Activated effector memory CD4-positive, alpha-beta T cell treated with anti-CD3 and anti-CD28 coated beads, Interleukin-2, amount 50 U/mL, for 16 hours (primary cell): ENCODE results near the gene PLCB2.

Experiments
- DNase-seq: peaks from one replicate; pipeline ENCODE4 v3.0.0-alpha.2; 2020

The PLCB2 gene

DNA sequence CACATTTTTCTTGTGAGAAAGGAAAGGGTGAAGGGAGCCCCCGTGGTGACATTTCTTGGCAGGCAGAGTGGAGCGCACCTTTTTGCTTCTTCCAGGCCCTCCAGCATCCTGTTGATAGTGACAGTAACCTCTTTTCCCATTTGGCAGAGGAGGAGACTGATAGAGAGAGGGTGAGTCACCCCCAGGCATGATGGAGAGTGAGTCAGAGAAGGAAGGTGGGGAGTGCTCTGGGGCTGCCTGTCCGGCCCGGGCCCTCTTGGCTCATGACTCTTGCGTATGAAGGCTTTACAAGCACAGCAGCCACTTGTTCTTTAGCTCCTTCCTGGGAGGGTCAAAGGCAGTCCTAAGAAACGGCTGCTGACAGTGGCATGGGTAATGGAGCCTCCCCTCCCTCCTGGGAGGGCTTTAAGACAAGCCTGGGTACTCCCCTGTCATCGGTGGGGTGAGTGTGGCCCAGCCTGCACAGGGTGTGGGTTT, 40.9 kb downstream of the PLCB2 start:
- DNase-seq = no peak

DNA sequence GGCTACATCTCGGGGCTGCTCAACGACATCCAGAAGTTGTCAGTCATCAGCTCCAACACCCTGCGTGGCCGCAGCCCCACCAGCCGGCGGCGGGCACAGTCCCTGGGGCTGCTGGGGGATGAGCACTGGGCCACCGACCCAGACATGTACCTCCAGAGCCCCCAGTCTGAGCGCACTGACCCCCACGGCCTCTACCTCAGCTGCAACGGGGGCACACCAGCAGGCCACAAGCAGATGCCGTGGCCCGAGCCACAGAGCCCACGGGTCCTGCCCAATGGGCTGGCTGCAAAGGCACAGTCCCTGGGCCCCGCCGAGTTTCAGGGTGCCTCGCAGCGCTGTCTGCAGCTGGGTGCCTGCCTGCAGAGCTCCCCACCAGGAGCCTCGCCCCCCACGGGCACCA, 41.9 kb downstream of the PLCB2 start:
- DNase-seq = no peak

DNA sequence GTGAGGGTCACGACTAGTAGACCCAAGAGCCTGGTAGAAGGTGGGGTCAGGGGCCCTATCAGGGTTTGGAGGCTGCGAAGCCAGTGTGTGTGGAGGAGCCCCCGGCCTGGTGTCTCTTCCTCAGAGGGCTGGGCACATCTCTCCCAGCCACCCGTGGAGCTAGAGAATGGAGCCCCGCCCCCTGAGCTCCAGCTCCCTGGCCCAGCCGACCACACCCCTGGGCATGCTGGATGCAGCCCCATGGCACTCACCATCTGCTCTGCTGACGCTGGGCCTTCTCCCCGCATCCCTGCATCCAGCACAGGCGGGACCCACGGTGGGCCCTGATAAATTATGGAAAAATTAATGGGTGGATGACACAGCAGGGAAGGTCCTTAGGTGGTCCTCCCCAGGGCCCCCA, 42.4 kb downstream of the PLCB2 start:
- no peak for DNase-seq

DNA sequence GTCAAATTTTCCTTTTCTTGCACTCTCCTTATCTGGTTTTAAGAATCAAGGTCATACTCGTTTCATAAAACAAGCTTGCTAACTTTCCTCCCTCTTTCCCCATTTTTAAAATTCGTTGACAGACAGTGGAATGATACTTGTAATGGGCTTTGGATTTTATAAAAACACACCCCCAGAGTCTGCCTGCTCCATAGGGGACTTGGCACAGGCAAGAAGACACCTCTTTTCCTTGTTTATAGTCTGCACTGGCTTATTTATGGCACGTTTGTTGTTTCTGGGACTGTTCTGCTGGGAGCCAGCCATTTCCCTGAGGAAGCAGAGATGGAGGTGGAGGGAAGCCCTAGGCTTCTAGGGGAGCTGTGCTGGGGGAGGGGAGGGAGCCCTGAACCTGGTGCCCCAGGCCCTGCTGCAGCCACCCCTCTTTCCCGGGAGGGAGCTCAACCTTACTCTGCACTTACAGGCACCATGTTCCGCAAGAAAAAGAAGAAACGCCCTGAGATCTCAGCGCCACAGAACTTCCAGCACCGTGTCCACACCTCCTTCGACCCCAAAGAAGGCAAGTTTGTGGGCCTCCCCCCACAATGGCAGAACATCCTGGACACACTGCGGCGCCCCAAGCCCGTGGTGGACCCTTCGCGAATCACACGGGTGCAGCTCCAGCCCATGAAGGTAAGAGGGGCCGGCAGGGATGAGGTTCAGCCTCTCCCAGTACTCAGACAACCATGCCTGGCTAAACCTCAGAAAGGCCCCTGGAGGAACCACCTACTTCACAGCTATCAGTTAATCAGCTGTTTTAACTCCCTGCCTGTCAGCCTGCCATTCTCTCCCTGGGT, 43.2 kb downstream of the PLCB2 start:
- DNase-seq = no peak

DNA sequence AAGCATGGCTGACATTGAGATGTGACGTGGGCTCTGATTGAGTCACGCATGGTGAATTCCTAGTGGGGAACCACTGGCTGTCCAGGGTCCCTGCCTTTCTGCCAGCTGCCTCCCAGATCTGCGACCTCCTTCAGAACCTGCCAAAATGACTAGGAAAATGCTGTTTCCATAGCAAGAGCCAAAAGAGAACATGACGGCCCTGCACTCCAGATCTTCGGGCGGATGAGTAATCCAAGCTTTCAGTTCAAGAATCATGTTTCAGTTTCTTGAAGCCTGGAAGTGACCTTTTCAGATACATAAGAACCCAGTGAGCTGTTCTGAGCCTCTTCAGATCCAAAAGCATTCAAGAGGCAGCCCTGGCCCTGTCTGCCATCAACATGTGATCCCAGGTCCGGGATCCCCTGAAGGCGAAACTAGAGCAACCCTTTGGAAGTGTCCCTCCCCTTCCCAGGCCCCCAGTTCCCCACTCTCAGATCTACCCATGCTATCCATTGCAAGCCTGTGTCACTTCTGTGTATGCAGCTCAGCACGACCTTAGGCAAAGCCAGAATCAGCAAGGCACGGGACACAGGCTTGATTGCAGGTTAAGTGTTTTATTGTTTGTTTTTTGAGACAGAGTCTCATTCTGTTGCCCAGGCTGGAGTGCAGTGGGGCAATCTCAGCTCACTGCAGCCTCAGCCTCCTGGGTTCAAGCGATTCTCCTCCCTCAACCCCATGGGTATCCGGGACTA, 44.5 kb downstream of the PLCB2 start:
- DNase-seq = no peak

DNA sequence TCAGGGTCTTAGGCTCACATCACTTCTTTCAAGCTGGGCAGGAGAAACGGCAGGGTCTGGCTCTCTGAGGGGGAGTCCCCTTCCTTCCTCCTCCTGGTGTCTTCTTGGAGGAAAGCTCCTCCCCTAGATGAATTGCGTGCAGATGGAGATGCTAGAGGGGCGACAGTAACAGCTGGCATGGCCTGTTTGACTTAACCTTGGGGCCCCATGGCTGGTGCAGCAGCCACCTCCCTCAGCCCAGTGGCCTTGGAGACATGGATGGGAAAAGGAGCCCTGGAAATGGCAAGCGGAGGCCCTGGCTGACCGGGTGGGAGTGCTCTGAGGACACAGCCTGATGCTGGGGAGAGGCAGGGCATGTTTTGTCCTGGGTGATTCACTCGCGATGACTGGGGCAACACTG, 48.7 kb downstream of the PLCB2 start:
- no peak for DNase-seq

DNA sequence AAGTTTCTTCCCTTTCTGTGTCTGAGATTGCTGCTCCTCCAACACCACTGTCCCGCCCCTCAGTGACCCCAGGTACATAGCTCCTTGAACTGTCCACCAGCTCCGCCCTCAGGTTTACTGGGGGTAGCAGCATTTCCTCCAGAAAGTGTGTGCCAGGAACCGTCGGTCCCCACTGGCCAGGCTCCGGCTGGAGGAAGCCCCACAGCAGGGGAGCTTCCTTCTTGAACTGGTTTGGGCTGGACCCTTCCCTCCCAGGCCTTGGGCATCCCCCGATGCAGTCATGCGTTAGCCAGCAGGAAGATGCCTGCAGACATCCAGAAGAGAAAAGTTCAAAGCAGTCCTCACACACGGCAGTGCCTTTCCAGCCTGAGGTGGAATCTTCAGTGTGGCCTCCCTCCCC, 49.2 kb downstream of the PLCB2 start:
- DNase-seq = no peak

DNA sequence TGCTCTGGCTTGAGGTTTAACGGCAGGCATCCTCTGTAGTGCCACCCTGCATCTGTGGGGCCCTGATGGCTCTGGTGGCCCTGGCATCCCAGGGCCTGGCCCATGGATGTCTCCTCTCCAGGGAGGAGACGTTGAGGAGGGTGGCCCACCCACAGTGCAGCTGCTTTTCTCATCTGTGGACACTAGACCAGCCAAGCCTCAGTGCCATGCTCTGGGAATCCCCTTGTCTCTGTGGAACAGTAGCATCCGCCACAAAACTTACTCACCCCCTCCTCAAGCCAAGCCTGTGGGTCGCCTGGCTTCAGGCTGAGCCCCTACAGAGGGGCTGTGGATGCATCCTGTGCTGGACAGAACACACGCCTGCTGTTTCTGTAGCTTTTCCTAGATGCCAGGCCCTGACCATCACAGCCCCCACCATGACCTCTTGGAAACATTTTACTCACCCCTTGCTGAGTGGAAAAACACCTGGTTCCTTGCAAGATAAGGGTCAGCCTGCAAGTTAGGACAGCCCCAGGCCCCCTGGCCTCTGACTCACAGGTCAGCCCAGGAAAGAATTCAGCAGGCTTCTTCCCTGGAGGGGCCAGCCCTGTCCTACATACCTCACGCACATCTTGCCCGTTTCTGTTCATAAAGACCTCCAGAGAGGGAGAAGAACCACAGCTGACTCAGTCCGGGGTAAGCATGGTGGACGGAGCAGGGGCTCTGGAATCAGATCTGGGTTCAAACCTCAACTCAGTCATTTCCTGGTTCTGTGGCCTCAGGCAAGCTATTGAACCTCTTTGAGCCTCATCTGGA, 49.9 kb downstream of the PLCB2 start:
- DNase-seq = no peak

DNA sequence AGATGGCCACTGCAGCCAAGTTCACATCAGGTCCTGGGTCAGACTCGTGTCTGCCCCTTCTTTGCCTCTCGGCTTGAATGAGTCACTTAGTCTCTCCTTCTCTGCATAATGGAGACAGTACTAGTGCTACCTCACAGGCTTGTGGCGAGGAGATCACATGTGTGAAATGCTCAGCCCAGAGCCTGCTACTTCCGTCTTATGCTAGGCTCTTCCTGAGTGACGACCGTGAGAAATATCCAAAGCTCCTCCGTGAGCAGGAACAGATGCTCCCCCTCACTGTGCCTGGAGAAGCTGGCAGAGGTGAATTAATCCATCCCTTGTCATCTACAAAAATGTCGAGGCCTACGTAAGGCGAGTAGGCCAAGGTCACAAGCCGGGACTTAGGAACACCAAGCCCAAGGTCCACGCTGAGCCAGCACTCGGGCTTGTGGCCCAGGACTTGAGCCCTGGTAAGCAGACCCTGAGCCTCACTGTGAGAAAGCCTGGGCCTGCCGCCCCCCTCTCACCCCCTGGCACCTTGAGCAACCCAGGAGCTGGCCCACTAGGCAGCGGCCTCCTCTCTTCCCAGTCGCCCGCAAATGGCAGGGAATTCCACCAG, 51.0 kb downstream of the PLCB2 start:
- no peak for DNase-seq

DNA sequence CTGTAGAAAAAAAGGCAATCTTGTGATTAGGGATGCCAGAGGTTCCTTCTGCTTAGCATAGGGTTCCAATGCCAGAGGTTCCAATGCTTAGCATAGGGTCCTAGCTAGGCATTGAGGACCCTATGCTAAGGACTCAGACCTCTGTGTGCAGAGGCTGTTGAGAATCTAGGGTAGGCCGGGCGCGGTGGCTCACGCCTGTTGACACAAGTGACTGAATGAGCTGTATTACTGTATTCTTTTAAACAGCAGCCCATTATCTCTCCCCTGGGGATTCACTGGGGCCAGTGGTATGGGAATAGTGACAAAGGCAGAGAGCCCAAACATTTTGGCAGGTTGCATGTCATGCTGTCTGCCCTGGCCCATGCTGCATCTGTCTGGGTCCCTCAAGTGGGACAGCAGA, 52.7 kb downstream of the PLCB2 start:
- DNase-seq = no peak

DNA sequence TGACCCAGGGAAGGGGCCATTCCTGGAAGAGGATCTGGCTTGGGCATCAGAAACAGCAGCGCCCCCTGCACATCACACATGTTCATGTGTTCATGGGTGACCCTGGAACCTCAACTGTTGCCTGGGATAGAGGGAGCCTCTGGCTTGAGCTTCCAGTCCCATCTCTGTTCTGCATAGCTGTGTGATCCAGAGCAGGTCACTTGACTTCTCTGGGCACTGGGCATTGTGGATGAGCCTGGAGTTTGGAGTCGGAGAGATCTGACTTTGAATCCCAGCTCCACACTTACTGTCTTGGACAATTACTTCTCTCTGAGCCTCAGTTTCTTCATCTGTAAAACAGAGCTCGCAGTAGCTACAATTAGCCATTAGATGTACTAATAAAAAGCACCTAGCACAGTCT, 53.3 kb downstream of the PLCB2 start:
- no peak for DNase-seq

DNA sequence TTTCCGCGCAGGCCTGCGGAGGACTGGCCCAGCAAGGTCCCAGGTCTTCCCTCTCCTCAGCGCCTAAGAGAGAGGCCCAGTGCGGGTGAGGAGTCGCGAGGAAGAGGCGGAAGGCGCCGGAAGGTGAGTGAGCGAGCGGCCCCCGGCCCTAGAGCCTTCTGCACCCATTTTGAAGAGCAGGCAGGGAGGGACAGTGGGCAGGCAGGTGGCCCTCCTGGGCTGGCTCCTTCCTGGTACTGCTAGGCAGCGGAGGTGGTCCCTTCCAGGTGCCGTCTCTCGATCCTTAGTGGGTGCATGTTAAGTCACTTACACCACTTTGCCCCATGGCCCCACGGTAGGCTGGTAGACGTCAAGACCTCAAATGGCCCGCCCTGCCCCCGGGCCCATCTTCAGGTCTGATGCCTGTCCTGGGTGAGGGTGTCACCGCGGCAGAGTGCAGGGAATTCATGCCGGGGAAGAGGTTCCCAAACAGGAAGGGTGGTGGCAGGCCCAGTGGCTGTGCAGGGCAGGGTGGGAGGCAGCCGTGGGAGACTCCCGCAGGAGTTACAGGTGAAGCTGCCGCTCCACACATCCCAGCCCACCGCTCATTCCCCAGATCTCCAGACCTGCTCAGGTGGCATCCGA, 54.5 kb downstream of the PLCB2 start:
- no peak for DNase-seq

DNA sequence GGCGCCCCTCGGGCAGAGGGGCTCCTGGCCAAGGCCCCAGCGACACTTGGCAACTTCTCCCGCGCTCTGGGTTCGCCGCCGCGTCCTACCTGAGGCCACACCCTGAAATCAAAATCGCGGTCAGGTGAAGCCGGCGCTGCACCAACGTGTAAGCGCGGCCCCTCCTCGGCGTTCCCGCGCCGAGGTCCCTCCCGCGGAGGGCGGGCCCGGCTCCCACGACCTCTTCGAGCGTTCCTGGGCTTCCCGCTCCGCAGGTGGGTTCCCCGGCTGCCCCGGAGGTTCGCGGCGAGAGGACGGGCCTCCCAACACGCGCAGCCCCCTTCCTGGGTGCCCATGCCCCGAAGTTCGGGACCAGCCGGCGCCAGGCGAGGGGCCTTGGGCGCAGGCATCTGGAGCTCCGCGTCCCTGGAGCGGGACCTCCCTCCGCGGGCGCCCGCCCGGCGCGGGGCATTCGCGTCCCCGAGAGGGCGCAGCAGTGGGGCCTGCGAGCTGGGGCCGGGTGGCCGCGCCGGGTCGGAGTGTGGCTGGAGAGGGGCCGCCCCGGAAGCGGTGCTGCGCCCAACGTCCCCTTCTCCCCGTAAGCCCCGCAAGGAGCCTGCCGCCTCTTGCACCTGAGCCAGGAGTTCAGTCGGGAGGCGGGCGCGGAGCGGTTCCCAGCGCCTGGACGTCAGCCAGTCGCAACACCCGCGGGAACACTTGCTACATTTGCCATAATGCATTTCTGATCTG, 55.1 kb downstream of the PLCB2 start:
- DNase-seq = no peak

DNA sequence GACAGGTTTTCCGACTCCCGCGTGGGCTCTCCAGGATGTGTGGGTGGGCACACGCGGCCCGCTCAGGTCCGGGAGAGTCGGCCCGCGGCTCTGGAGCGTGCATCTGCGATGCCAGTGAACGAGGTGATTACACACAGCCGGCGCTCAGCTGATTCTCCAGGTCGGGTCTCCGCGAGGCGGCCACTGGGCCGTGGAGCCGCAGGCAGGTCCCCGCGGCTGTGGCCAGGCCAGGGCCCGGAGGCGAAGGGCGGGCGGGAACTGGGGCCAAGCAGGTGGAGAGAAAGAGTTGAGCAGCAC, 55.6 kb downstream of the PLCB2 start:
- DNase-seq = no peak

DNA sequence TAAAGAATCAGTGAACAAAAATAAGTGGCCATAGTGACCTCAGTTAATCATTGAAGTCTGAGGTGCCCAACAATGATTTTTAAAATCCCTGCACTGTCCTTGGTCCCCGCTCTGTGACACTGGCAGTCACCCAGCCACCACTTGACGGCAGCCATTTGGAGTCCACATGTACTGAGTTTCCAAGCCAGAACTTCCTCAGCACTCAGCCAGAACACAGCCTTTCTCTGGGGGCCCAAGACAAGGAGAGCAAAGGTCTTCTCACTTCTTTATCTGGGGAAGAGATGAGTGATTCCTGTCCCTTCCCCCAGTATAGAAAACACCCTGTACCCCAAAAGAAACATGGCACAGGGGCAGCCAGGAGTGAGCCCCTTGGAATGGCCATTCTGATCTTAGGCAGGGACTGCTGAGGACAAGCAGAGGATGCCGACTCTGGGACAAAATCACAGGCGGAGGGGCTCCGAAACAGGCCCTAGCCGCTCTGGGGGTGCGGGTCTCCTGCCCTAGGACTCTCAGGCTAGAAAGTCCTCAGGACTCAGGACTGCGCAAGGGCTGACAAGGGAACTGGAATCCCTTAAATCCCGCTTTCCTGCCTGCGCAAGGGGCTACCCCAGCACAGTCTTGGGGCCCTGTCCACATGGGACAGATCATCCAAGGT, 56.1 kb downstream of the PLCB2 start:
- no peak for DNase-seq

DNA sequence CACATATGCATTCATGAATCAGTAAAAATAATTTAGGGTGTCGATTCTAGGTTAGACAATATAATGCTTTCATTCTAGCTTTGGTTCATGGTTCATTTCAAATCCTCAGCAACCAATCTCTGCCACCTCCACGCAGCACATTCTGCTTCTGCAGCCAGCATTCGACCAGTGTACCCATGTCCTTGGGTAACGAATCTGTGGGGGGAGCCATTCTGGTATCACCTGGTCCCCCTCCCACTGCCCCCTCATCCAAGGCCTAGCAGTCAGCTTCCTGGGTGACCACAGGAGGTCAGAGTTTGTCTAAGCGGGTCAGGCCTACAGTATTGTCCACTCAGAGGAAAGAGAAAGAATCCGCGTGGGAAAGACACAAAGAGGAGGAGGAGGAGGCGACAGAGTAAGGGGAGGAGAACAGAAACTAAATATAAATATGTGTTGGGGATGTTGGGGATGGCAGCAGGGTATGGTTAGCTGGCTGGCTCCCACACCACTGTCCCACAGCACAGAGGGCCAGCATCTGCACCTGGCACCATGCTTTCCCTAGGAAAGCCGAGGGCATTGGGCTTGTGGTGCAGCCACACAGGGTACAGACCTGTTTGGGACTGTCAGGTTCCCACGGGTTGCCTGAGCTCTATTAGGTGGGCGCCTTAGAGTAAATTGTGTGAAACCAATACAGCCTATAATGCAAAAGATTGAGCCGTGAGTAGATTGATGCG, 56.8 kb downstream of the PLCB2 start:
- DNase-seq = no peak

DNA sequence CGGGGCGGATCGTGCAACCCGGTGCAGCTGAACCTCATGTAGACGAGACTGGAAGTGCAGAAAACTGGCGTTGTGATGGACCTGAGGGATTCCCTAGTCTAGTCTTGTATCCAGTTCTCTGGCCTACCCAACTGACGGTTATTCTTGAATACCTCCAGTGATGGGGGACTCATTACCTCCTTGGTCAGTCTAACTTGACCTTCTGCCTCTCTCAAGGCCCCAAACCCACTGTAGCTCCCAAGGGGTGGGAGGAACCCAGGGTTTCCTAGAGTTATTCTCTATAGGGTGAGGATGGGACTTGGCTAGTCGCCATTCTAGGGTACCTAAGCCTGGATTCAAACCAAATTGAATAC, 57.5 kb downstream of the PLCB2 start:
- DNase-seq = no peak

DNA sequence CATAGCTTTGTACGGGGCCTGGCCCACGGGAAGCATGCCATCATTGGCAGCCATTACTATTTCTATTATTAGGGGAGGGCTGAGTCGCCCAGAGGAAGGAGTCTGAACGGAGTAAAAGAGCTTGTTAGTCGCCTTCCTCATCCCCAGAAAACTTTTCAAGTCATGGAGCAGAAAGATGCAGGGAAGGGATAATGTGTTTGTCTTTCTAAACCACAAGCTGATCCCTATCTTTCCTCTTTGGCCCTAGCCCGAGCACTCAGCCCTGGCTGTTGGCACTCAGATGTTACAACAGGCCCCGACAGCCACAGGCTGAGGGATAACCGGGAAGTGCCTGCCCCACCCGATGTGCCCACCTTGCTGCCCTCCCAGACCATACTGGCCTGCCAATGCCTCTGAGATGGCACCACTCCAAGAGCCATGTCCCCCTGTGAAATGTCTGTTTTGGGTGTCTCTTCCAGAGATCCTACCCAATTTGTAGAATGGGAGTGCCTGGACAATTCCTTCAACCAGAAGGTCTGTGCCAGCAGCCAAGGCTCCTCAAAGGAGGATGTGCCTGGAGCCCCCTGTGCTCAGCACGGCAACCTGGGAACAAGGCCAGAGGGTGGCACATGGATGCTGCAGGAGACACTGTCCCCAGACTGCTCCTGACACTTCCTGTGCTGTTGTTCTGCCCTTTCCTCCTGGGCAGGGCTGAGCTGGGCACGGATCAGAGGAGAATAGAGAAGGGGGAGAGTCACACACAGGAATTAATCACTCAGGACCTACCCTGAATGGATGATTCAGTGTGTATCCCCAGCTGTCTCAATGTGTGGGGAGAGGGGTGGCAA, 58.0 kb downstream of the PLCB2 start:
- no peak for DNase-seq

DNA sequence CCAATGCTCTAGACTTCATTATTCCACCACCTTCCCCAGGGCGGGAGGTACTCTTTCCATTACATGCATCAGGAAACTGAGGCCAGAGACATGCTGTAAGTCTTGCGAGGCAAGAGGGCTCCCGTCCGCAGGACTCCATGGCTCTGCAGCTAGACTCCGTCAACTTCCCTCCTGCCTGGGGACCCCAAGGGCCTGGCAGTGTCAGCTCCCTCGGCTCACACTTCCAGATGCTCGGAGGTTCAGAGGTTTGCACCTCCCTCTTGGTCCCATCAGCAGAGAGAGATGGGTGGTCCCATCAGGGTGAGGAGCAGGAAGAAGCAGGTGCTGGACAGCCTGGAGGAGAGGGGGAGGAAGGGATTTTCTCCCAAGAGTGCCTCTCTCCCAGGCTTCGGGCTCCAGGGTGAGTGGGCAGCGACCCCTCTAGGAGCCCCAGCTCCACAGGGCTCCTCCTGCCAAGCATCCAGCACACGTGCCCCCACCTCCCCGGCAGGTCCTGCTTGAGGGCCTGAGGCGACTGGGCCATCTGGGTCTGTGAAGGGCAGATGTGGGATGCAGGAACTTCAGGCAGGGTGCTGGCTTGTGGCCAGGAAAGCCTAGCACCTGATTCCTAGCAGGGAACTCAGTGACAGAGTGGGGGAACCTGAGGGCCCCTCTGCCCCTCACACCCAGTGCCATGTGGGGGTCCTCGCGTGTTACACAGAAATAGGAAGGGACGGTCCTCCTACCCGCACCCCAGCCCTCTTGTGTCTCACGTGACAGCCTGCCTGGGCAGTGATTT, 59.5 kb downstream of the PLCB2 start:
- DNase-seq = no peak
